Astrocyte (in vitro differentiated cells and primary cell): ENCODE results near the gene CDY1B.
"Not testable (repeated sequence)": the region's sequence is repeated elsewhere in the genome, so short reads cannot be mapped to it uniquely, and the experiment has no call there.

ENCODE experiments used
- EZH2 ChIP-seq: IDR thresholded peaks from 2 replicates; pipeline ENCODE4 v1.6.1; 2012; ENCODE audit warnings: mild to moderate bottlenecking, low read length, inconsistent platforms; ENCODE audit not compliant: insufficient read depth
- TF ChIP-seq, protein P1 (sequence below): IDR thresholded peaks from 2 replicates; pipeline ENCODE4 v1.5.1; 2011; ENCODE audit warnings: low read depth, mild to moderate bottlenecking, inconsistent platforms, low read length, moderate library complexity; ENCODE audit not compliant: insufficient read depth

DNA sequence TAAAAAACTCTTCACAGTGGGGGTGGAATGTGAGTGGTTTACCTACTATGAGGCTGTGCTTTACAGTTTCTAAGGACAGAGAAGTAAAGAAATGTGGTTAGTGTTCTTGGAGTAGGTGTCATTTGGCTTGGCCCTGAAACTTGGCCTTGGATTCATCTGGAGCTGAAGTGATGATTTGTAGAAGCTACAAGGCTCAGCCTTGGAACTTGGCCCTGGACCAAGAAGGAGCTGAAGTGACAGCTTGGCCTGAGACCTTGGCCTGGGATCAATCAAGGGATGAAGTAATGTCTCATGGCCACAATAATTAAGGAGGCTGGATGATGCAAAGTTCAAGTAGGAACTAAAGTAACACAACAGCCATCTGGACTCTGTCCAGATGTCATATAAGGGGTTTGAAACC lies 1.7 kb upstream of the CDY1B start:
- TF ChIP-seq, protein P1, sequence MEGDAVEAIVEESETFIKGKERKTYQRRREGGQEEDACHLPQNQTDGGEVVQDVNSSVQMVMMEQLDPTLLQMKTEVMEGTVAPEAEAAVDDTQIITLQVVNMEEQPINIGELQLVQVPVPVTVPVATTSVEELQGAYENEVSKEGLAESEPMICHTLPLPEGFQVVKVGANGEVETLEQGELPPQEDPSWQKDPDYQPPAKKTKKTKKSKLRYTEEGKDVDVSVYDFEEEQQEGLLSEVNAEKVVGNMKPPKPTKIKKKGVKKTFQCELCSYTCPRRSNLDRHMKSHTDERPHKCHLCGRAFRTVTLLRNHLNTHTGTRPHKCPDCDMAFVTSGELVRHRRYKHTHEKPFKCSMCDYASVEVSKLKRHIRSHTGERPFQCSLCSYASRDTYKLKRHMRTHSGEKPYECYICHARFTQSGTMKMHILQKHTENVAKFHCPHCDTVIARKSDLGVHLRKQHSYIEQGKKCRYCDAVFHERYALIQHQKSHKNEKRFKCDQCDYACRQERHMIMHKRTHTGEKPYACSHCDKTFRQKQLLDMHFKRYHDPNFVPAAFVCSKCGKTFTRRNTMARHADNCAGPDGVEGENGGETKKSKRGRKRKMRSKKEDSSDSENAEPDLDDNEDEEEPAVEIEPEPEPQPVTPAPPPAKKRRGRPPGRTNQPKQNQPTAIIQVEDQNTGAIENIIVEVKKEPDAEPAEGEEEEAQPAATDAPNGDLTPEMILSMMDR: not testable (repeated sequence)
- TF ChIP-seq EZH2: not testable (repeated sequence)
